HepG2 (cell line): ENCODE data around the gene ARL2. TPM values are rescaled to one million over a fixed set of nuclear protein-coding genes. Genes with fewer than 3 reads are reported as not detected.

Experiments
- DMTF1 ChIP-seq: sonication (generic); formaldehyde crosslinking; IDR thresholded peaks from 2 replicates; pipeline ENCODE4 v1.4.0; 2020; ENCODE audit warnings: mild to moderate bottlenecking, missing genetic modification reagents
- GTF3A ChIP-seq: sonication (generic); formaldehyde crosslinking; conservative IDR thresholded peaks from 2 replicates; pipeline ENCODE4 v1.4.0; 2020; ENCODE audit warnings: mild to moderate bottlenecking, missing genetic modification reagents
- RNF219 ChIP-seq: sonication (generic); formaldehyde crosslinking; IDR thresholded peaks from 2 replicates; pipeline ENCODE4 v1.5.0; 2020; ENCODE audit warnings: mild to moderate bottlenecking, missing genetic modification reagents
- SNAPC4 ChIP-seq: sonication (generic); formaldehyde crosslinking; IDR thresholded peaks from 2 replicates; pipeline ENCODE4 v1.4.0; 2020; ENCODE audit warnings: mild to moderate bottlenecking, missing genetic modification reagents
- ZNF160 ChIP-seq: sonication (generic); formaldehyde crosslinking; IDR thresholded peaks from 2 replicates; pipeline ENCODE4 v1.8.0; 2022; ENCODE audit warnings: mild to moderate bottlenecking, inconsistent platforms, missing genetic modification reagents
- ZNF281 ChIP-seq: sonication (generic); formaldehyde crosslinking; IDR thresholded peaks from 2 replicates; pipeline ENCODE4 v1.4.0; 2020; ENCODE audit warnings: missing genetic modification reagents, borderline replicate concordance
- ZNF468 ChIP-seq: sonication (generic); formaldehyde crosslinking; IDR thresholded peaks from 2 replicates; pipeline ENCODE4 v1.8.0; 2022; ENCODE audit warnings: mild to moderate bottlenecking, moderate library complexity, missing genetic modification reagents
- polyA plus RNA-seq, 8 experiments: library from polyadenylated mRNA; depleted of rRNA in 3 of 8; stranded (reverse) in 7 of 8; unstranded in 1 of 8; fragments of >200 nt; fragmentation: Illumina TruSeq in 4 of 8; extraction: Trizol in 4 of 8; gene quantifications; 2 replicates each; pipeline versions ENCODE4 v1.2.1 to v1.2.3, GENCODE V29; 2011 to 2016; ENCODE audit warnings: low read depth in 4 of 8, missing spikeins in 1 of 8, mixed read lengths in 1 of 8; ENCODE audit not compliant: insufficient read depth in 1 of 8
- total RNA-seq, 5 experiments: library from RNA; depleted of rRNA; stranded (reverse); fragments of >200 nt; fragmentation: Illumina TruSeq; extraction: Trizol; gene quantifications; 2 replicates each; pipeline ENCODE4 v1.2.3, GENCODE V29; 2016; ENCODE audit warnings: low read depth in 1 of 5
- TF ChIP-seq, protein P1 (sequence below): sonication (generic); formaldehyde crosslinking; IDR thresholded peaks from 2 replicates; pipeline ENCODE4 v1.4.0; 2020; ENCODE audit warnings: missing genetic modification reagents, borderline replicate concordance

Gene ARL2
- total and polyA plus RNA-seq, 2 of the 13 experiments (the other 11 are each of a cell fraction or from before 2014, with no cell fraction given), result 82.9 to 84.4 TPM

- TF ChIP-seq, protein P1, sequence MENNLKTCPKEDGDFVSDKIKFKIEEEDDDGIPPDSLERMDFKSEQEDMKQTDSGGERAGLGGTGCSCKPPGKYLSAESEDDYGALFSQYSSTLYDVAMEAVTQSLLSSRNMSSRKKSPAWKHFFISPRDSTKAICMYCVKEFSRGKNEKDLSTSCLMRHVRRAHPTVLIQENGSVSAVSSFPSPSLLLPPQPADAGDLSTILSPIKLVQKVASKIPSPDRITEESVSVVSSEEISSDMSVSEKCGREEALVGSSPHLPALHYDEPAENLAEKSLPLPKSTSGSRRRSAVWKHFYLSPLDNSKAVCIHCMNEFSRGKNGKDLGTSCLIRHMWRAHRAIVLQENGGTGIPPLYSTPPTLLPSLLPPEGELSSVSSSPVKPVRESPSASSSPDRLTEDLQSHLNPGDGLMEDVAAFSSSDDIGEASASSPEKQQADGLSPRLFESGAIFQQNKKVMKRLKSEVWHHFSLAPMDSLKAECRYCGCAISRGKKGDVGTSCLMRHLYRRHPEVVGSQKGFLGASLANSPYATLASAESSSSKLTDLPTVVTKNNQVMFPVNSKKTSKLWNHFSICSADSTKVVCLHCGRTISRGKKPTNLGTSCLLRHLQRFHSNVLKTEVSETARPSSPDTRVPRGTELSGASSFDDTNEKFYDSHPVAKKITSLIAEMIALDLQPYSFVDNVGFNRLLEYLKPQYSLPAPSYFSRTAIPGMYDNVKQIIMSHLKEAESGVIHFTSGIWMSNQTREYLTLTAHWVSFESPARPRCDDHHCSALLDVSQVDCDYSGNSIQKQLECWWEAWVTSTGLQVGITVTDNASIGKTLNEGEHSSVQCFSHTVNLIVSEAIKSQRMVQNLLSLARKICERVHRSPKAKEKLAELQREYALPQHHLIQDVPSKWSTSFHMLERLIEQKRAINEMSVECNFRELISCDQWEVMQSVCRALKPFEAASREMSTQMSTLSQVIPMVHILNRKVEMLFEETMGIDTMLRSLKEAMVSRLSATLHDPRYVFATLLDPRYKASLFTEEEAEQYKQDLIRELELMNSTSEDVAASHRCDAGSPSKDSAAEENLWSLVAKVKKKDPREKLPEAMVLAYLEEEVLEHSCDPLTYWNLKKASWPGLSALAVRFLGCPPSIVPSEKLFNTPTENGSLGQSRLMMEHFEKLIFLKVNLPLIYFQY (CRISPR knock-in tag), result 0 out of 2 replicates have a peak, but pooled peaks have one; percentile 26
- no peak for TF ChIP-seq GTF3A (CRISPR knock-in tag)
- no peak for TF ChIP-seq ZNF468 (CRISPR knock-in tag)
- peak; percentile 54; the same call in 1 of the 2 replicates for TF ChIP-seq ZNF160 (CRISPR knock-in tag)
- TF ChIP-seq ZNF281, result no peak
- peak; percentile 63; the same call in 1 of the 2 replicates for TF ChIP-seq SNAPC4
- TF ChIP-seq DMTF1 (CRISPR knock-in tag), result no peak
- TF ChIP-seq RNF219 (CRISPR knock-in tag), result no peak
Measured at GRCh38 chr11:65027213-65028067, 13.5 kb downstream of the ARL2 start, which contains the start of gene SNX15 (continued).
